GM21390 (cell line): ENCODE results near the gene ATG16L2.
"Not testable (repeated sequence)": the region's sequence is repeated elsewhere in the genome, so short reads cannot be mapped to it uniquely, and the experiment has no call there.

Experiments
- ATAC-seq: cut with Tn5 transposase; IDR thresholded peaks from one replicate; pipeline ENCODE4 v1.9.1; 2021; ENCODE audit not compliant: unreplicated experiment

The ATG16L2 gene

DNA sequence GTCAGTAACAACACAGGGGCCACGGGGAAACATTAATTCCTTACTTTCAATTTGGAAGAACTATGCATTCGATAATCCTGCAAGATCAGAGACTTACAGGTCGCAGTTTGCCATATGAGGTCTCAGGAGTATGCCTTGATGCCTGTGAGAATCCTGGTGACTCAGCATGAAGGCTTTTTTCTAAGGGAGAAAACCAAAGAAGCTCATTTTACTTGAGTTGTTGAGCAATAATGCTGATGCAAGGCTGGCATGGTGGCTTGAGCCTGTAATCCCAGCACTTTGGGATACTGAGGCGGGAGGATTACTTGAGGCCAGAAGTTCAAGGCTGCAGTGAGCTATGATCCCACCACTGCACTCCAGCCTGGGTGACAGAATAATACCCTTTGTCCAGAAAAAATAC is 26.6 kb downstream of the ATG16L2 start:
- no peak for ATAC-seq

DNA sequence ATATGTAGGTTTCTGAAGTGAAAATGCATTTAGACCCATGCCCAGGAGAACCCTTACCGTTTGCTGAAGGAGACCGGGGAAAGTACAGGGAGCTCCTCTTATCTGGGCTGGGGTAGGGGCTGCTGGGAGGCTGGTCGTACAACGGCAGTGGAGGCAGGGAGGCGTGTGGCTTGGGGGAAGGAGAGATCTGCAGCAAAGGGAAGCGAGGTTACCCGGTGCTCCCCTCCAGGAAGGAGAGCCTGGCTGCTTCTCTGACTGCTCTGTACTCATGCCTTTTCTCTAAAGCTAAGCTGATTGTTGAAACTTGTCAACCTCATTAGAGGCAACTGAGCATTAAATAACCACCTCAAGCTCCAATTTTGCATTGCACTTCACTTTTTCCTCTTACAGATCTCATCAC is 27.2 kb downstream of the ATG16L2 start:
- no peak for ATAC-seq

DNA sequence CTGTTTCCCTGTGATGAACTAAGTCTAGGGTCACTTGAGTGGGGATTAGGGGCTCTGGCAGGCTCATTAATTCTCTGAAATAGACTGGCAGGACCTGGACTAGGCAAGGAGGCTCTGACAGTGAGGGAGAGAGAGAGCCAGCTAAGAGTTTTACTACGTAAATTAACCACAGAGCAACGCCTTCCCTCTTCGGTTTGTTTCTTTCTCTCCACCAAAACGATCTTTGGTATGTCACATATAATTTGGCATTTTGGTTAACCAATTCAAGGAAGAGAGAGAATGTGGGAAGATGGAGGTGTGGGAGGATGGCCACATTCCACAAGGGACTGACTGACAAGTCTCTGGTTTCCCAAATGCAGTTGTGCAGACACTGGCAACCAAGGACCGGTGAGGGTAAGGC is 27.9 kb downstream of the ATG16L2 start:
- no peak for ATAC-seq

GRCh38 chr11:72842653-72843330 is 28.6 kb downstream of the ATG16L2 start:
- ATAC-seq, result no peak

- no peak for ATAC-seq
Measured at GRCh38 chr11:72844356-72844755, 30.1 kb downstream of the ATG16L2 start.

- ATAC-seq, result no peak
Measured at GRCh38 chr11:72848846-72849466, 34.7 kb downstream of the ATG16L2 start.

- ATAC-seq, result no peak
Measured at GRCh38 chr11:72850832-72851231, 36.6 kb downstream of the ATG16L2 start.

GRCh38 chr11:72851726-72852125 is 37.5 kb downstream of the ATG16L2 start:
- no peak for ATAC-seq

DNA sequence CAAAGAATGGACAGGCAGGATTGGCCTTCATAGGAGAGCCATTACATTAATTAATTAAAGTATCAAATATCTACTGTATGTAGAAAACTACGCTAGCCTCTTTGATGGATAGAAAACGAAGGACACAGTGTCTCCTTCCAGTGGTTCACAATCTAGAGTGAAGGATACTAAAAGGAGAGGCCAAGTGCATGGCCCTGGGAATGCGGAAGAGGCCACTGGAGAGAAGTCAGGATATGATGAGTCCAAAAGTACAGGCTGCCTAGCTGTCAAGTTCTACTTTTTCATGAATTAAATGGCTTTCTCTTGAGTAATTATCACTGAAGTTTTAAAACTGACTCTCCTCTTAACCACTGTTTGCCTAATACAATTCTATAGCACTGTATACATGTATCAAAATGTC is 41.9 kb downstream of the ATG16L2 start:
- no peak for ATAC-seq

- no peak for ATAC-seq
Measured at GRCh38 chr11:72856551-72857345, 42.5 kb downstream of the ATG16L2 start.

- not testable (repeated sequence) for ATAC-seq
Measured at GRCh38 chr11:72858267-72858666, 44.1 kb downstream of the ATG16L2 start.

DNA sequence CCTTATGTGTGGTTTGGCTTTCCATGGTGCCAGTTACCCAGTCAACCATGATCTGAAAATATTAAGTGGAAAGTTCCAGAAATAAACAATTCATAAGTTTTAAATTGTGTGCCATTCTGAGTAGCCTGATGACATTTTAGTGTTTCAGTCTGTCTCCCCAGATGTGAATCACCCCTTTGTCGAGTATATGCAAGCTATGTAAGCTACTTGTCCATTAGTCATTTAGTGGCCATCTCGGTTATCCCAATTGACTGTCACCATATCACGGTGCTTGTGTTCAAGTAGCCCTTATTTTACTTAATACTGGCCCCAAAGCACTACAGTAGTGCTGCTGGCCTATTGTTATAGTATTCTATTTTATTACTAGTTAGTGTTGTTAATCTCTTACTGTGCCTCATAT is 44.9 kb downstream of the ATG16L2 start:
- ATAC-seq, result no peak

DNA sequence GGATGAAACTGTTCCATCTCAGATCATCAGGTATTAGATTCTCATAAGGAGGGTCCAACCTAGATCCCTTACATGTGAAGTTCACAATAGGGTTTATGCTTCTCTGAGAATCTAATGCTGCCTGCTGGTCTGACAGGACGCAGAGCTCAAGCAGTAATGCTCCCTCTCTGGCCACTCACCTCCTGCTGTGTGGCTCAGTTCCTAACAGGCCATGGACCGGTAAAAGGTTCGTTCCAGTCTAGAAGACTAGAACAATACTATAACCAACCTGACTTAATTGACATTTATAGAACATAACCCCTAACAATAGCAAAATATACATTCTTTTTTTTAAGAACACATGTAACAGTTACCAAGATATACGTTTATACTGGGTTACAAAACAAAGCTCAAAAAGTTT is 45.8 kb downstream of the ATG16L2 start:
- ATAC-seq, result no peak

DNA sequence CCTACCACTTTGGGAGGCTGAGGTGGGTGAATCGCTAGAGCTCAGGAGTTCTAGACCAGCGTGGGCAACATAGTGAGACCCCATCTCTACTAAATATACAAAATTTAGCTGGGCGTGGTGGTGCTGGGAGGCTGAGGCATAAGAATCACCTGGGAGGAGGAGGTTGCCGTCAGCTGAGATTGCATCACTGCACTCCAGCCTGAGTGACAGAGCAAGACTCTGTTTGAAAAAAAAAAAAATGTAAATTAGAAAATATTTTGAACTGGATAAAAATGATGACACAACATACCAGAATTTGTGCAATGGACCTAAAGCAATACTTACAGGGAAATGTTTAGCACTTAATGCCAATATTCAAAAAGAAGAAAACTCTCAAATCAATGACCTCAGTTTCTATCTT is 46.4 kb downstream of the ATG16L2 start:
- ATAC-seq, result no peak

GRCh38 chr11:72863091-72863490 is 48.9 kb downstream of the ATG16L2 start:
- ATAC-seq, result no peak

DNA sequence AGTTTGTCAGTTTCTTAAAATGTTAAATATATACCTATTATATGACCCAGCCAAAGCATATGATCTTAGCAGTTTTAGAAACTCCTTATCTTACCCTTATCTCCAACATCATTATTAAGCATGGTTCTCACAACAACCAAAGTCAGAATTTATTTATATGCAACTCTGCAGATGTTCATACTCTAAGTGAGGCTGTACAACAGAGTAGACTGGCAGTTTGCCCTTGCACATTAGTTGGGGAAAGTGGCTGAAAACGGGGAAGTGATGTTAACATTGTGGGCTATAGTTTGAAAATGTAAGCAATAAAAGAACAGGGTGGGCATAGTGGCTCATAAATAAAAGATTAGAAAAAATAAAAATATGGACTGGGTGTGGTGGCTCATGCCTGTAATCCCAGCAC is 49.7 kb downstream of the ATG16L2 start:
- ATAC-seq, result no peak

- ATAC-seq, result no peak
Measured at GRCh38 chr11:72864702-72865655, 50.8 kb downstream of the ATG16L2 start.

GRCh38 chr11:72867970-72868369 is 53.8 kb downstream of the ATG16L2 start:
- no peak for ATAC-seq

- no peak for ATAC-seq
Measured at GRCh38 chr11:72869831-72870230, 55.6 kb downstream of the ATG16L2 start.

- no peak for ATAC-seq
Measured at GRCh38 chr11:72871119-72871518, 56.9 kb downstream of the ATG16L2 start.

GRCh38 chr11:72872012-72872411 is 57.8 kb downstream of the ATG16L2 start:
- ATAC-seq, result no peak
